ENCODE data around the gene ZNF77. TPM values are rescaled to one million over a fixed set of nuclear protein-coding genes. Genes with fewer than 3 reads are reported as not detected.

Gene ZNF77
- total and polyA plus RNA-seq, 2 donors (not counting 1 experiment from before 2014, with no cell fraction given): 4.0 to 6.4 TPM

GRCh38 chr19:2952953-2953481 is 8.2 kb upstream of the ZNF77 start:
- Histone ChIP-seq H3K4me2 (replicated peaks; ENCODE audit: low read depth, low read length, poor library complexity, severe bottlenecking) (no peak overlapping the region), H3K4me3 (ENCODE audit: control extremely low read depth in 1 of 5, extremely low read depth in 1 of 5, insufficient read depth in 1 of 5, low read depth in 2 of 5, low read length in 4 of 5) (no peak overlapping the region), H3K27me3 (replicated peaks in 1 of 4; ENCODE audit: control extremely low read depth in 1 of 4, control insufficient read depth in 3 of 4, insufficient read depth in 4 of 4, low read length in 3 of 4) (no peaks in the 10 kb centered on the region), H3K9ac (ENCODE audit: low read length) (no peak overlapping the region), H2AFZ (ENCODE audit: insufficient read depth, low read depth, low read length, poor library complexity, severe bottlenecking) (no peak overlapping the region), H4K20me1 (ENCODE audit: control insufficient read depth, insufficient read depth, low read length, poor library complexity, severe bottlenecking) (no peaks in the 10 kb centered on the region), H3K36me3 (replicated peaks in 1 of 2; ENCODE audit: control extremely low read depth in 1 of 2, control insufficient read depth in 1 of 2, extremely low read depth in 1 of 2, insufficient read depth in 2 of 2, low read length in 1 of 2) (peaks cover 0 to 2% of the 10 kb centered on the region in 2 experiments), H3K79me2 (ENCODE audit: control insufficient read depth, insufficient read depth, low read length) (peaks cover 6% of the 10 kb centered on the region), H3K27ac (ENCODE audit: low read length in 2 of 2) (no peak overlapping the region), H3K4me1 (ENCODE audit: control insufficient read depth in 2 of 2, insufficient read depth in 2 of 2, low read length in 2 of 2) (peaks cover 8 to 17% of the 10 kb centered on the region in 2 donors), H3K9me3 (ENCODE audit: control extremely low read depth in 1 of 3, control insufficient read depth in 2 of 3, insufficient read depth in 1 of 3, low read length in 2 of 3) (no peaks in the 10 kb centered on the region)
- Mint-ChIP-seq H3K4me1 (peaks cover 22% of the 10 kb centered on the region), H3K27me3 (no peaks in the 10 kb centered on the region), H3K4me3 (no peak overlapping the region), H3K27ac (no peak overlapping the region), H3K9me3 (ENCODE audit: insufficient read depth) (no peaks in the 10 kb centered on the region)
- WGBS (ENCODE audit: insufficient coverage): 69% methylated on average over 6 of the region's 9 CpGs
- DNase-seq (no peak), ATAC-seq (ENCODE audit: low read depth) (no peak)
- POLR2A ChIA-PET: no interaction called here
- intact Hi-C loops (cut with micrococcal nuclease): no loop called here
- TF ChIP-seq EZH2 (IDR thresholded peaks at IDR 0.05; ENCODE audit: borderline replicate concordance, insufficient read depth, low read depth, low read length, poor library complexity, severe bottlenecking) (no peak), CTCF (IDR thresholded peaks at IDR 0.05) (no peak)
- CTCF ChIA-PET: interaction anchor here (0.6 to 4.9 kb wide), 9 partner anchors 10 to 305 kb away, joined by 3 to 58 read pairs (median 5); no protein-coding TSS in a partner anchor

All from B cell (primary cell).